GM21423 (cell line): ENCODE data around the gene STARD10.
A peak's percentile ranks its signal among the peaks of the same experiment; 100 is the strongest.

Experiments
- ATAC-seq: cut with Tn5 transposase; IDR thresholded peaks from one replicate; pipeline ENCODE4 v1.9.1; 2021; ENCODE audit warnings: mild to moderate bottlenecking, moderate library complexity; ENCODE audit not compliant: unreplicated experiment

The STARD10 gene

DNA sequence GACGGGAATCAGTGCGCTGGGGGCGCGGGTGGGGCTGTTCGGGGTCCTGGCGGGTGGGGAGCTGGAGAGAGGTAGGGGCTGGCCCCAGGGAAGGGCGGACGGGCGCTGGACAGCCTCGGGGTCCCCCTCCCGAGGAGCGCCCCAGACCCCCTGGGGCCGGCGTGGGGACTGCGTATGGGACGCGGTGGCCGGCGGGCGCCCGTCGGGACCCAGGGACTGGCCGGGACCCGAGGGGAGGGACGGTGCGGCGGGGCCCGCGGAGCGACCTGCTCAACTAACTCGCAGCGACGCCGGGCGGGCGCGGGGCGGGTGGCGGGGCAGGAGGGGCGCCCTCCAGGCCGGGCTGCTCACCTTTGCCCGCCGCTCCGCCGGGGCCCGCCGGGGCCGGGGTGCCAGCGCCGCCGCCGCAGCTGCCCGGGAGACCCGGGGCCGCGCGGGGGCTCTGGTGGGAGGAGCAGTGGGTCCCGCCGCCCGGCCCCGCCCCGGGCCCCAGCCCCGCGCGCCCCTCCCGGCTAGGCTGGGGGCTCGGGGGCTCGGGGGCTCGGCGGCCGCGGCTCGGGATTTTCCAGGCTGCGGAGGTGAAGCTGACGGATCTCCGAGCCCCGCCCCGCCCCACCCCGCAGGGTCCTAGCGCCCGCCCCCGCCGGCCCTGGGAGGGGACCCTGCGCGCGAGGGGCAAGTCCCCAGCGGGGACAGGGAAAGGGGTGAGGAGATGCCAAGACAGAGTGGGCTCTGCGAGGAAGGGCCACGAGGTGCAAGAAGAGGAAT lies 12.3 kb downstream of the STARD10 start:
- peak; percentile 50 for ATAC-seq

DNA sequence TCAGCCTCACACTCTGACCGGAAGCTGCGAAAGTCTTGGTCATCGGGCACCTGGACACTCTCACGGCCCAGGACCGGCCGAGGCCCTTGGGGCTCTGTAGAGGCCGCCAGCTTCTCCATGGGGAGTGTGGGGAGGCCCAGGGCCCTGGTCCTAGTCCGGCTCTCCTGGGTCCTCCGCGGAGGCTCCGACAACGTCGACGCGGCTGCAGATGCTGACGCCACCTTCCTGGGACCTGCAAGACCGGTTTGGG lies 12.9 kb downstream of the STARD10 start:
- ATAC-seq: no peak

DNA sequence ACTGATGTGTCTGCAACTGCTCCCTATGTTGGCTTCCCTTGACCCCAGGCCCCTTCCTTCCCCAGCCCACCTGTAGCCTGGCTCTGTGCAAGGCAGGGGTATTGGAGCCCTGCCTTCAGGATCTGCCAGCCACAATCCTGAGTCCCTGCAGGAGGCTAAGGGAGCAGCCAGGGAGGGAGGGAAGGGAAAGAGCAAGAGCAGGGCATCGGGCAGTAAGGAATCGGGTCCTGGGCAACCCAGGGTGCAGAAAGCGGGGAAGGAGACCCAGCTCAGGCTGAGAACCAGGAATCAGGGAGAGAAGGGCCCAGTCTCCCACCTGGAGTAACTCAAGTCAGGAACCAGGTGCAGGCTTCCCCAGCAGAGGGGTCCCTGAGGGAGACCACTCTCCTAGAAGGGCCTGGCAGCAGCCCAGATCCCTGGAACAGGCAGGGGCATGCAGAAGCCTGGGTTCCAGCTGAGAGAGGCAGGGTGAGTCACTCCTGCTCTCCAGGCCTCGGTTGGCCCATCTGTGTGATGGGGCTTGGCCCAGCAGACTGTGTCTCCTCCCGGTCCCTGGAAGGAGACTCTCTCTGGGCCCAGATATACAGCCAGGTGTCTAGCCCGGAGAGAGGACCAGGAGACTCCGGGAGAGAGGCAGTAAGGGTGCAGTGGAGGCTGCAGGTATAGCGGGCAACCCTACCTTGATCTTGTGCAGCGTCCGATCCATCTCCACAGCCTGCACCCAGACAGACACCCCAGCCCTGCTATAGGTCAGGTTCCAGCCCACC lies 13.4 kb downstream of the STARD10 start:
- no peak for ATAC-seq

DNA sequence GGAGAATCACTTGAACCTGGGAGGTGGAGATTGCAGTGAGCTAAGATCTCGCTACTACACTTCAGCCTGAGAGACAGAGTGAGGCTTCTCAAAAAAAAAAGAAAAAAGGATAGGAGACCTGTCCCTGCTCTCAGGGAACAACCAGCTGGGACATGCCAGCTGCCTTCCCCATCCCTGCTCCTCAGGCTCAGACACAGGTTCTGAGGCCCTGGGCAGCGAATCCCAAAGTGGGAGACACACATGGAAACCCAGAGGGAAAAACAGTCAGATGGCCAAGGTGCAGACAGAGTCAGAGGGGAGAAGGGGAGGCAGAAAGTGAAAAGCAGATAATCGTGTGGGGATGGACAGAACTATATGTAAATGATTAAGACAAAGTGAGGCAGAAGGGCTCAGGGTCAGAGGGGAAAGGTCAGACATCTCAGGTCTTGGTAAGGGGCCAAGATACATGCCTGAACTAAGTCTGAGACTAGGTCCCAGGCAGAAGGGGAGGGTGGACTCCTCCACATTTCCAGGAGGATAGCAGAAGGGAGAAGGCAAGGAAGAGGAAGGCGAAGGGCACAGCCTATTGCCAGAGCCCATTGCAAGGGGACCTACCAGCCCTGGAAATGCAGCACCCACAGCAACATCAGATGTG lies 14.2 kb downstream of the STARD10 start:
- no peak for ATAC-seq

DNA sequence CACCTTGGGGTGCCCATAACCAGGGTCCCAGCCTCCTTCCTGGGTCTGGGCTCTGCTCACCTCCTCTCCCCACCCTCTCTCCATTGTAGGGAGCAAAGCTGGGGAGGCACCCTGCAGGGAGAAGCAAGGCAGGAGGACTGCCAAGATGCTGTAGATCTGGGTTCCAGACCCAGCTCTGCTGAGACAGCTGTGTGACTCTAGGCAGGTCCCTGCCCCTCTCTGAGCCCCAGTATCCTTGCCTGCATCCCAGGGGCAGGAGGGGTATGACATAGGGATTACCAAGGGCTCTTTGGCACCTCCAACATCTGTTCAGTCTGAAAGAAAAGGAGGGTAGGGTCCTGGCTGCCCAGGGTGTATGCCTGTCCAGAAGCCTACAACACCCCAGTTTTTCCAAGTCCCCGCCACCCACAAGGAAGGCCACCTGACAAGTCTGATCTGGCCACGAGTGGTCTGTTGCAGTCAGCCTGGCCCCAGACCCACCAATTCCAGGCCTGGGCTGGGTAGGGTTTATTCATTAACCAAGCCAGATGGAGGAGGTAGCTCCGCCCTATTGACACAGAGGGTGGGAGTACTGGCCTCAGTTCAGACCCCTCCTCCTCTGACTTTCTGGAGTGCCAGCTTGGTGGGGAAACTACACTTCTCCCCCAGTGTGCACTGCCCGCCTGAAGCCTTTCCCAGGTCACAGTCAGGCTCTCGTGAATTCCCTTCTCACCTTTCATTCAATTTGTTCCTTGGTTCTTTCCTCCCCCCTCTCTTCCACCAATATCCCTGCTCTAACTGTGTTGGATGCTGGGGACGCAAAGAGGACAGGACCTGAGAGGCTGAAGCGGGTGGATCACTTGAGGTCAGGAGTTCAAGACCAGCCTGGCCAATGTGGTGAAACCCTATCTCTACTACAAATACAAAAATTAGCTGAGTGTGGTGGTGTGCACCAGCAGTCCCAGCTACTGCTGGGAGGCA lies 15.0 kb downstream of the STARD10 start:
- ATAC-seq: no peak

DNA sequence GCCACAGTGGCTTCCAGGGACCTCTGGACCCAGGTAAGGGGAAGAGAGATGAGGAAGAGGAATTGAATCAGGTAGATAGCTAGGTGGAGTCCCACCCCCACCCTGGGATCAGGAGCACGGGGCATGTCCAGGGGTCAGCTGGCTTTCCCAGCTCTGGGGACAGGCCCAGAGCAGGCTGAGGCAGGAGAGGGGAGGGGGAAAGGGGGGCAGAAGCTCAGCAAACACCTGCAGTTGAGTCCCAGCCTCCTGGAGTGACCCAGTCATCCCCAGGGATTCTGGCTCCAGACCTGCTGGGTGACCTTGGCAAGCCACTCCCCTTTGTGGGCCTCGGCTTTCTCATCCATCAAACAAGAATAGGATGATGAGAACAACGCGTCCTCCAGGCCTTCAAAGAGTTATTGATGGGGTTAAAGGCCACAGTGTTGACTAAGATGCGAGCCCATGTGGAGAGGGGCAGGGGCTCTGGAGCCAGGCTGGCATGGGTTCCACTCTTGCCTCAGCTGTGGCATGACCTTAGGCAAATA lies 16.0 kb downstream of the STARD10 start:
- ATAC-seq: no peak

DNA sequence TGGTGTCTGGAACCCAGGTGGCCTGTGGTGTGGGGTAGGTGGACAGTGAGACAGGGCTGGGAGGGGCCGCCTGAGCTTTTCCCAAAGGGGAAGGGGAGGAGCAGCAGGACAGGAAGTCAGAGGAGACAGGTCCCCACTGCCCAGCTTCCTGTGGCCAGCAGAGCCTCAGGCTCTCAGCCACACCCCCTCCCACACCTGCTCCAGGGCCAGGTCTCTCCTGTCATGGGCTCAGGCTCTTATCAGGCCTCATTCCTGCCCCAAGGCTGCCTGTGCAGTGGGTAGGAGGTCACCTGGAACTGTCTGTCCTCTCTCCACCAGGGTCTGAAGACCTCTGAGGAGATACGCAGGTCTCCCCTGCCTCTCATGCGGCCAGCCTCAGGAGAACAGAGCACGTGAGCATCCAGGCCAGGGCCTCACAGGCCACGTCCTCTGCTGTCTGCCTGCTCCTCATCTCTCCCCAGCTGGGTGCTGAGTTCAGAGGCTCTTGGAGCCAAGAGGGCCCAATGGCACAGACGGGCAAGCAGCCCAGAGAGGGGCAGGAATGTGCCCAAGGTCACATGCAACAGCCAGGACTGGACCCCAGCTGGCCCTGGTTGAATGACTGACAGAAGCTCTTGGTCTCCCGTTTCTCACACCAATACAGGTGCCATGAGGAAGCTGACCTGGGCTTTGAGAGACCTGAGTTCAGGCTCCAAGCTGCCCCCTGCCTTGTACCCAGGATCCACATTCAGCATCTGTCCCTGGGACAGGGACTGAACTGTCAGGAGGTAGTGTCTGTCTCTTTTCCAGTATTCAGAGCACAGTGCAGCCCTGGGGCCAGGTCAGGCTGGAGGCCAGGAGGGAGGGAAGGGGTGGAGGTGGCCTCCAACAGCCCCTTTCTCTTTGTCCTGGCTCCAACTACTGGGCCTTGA lies 16.7 kb downstream of the STARD10 start:
- ATAC-seq: no peak

DNA sequence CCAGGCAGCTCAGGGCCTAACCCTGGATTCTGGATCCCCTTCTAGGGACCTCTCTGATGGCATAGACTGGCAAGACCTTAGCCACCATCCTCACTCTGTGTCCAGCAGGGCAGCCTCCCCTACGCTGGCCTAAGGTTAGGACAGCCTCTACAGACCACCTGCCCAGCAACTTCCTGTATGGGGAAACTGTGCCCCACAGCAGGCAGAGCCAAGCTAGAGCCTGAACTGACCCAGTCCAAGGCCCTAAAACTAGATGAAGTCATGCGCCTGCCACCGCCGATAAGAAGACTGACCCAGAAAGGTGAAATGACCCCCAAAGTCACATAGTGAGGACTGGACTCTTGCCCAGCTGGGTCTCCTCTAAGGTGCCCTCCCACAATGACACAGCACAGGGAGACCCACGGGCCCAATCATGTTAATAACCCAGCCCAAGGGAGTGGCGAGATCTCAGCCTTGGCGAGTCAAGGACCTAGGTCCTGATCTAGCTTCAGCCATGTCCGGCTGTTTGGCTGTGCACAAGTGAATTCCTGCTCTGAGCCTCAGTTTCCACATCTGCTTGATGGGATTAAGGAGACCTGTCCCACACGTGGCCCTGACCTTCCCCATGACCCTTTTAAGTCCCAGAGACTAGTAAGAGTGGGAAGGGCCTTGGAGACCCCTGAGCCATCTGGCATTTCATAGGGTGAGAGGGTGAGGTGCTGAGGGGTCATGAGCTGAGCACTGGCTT lies 17.6 kb downstream of the STARD10 start:
- no peak for ATAC-seq

DNA sequence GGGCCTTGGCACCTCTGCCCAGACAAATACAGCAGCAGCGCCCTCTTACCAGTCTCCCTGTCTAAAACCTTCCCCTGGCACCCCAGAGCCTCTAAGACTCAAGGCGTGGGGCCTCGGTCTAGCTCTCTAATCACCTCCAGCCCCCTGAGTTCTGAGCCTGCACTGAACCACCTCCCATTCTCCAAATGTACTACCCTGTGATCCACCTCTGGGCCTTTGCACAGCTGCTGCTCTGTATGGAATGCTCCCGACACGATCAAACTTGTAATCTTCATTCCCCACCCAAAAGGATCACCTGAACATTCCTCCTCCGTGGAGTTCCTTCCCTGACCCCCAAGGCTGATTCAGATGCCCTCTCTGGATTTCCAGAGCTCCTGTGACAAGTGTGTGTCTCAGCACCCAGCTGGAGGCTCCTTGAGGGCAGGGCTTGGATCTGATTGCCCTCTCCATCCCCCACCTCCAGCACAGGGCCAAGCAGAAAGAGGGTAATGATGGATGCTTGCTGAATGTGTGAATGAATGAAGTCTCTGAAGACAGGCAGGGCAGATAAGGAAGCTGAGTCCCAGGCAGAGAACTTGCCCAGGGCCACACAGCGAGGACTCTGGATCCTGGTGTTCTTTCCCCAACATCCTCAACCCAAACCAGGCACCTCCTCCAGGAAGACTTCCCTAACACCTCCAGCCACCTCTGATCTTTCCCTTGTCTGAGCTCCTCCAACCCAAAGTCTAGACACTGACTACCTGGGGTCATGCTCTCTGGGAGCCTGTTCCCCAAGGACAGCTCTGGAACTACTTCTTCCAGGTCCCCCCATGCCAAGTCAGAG lies 18.3 kb downstream of the STARD10 start:
- ATAC-seq: no peak

DNA sequence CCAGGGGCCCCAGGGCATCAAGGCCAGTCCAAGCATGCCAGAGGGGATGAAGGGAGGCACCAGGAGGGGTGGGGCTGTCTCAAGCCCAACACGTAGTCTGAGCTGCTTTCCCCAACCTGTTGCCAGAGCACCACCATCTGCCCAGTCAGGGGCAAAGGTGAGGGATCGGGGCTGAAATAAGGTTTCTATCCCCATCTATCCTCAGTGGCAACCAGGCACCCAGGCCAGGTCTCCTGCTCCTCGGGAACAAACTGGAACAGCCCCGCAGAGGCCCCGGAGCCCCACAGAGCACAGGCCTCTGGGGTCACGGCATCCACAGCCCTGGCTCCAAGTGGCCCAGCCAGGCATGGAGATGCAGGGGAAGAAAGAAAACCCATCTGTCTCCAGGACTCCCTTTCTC lies 19.3 kb downstream of the STARD10 start:
- ATAC-seq: no peak

DNA sequence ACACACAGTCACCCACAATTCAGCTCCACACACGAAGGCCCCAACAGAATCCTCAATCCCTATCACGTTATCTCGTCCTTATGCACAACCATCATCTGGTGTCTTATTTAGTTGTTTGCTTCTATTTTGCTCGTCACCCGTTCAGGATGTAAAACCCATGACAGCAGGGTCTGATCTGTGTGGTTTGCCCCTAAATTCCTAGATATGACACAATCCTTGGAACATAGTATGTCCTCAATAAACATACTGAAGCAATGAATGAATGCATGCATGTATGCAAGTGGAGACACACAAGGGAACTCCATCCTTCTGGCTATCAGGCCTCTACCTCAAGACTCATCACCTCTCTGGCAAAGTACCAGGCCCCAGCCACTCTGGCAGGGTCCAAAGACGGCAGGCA lies 20.2 kb downstream of the STARD10 start:
- no peak for ATAC-seq

DNA sequence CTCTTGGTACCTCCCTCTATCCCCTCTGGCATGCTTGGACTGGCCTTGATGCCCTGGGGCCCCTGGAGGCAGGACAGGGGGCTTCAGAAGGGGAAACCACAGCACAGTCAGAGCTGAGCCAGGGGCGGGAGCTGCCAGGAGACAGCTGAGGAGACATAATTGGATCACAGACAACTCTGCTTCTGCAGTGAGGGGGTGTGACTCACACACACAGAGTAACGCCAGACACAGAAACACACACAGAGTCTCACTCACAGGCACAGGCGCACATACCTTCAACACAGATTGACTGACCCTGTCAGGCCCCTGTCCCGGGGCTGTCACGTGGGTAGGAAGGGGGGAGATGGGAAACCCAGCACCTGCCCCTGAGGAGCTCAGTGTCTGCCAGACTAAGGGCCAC lies 20.6 kb downstream of the STARD10 start:
- ATAC-seq: no peak

DNA sequence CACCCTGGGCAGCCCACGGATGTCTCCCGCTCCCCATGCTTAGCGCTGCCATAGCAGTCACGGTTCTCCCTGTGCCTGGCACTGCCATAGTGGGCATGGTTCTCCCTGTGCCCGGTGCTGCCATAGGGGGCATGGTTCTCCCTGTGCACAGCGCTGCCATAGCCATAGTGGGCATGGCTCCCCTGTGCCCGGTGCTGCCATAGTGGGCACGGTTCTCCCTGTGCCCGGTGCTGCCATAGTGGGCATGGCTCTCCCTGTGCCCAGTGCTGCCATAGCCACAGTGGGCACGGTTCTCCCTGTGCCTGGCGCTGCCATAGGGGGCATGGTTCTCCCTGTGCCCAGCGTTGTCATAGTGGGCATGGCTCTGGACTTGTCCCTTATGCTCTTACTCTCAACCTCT lies 21.8 kb downstream of the STARD10 start:
- no peak for ATAC-seq

DNA sequence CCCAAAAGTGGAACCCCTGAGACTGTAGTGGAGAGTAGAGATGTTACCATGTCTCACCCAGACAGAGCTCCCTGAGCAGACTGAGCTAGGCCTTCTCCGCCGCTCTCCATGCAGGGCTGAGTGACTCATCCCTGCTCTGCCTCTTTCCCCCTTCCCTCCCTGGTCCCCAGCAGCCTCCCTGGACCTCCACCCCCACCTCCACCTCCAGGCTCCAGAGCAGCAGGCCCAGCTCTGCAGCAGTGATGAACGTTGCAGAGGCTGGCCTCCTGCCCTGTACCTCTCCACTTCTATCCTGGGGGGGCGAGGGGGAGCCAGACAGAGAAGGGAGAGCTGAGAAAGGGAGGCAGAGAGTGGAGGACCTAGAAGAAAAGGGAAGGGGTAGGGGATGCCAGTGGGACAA lies 22.3 kb downstream of the STARD10 start:
- ATAC-seq: no peak

DNA sequence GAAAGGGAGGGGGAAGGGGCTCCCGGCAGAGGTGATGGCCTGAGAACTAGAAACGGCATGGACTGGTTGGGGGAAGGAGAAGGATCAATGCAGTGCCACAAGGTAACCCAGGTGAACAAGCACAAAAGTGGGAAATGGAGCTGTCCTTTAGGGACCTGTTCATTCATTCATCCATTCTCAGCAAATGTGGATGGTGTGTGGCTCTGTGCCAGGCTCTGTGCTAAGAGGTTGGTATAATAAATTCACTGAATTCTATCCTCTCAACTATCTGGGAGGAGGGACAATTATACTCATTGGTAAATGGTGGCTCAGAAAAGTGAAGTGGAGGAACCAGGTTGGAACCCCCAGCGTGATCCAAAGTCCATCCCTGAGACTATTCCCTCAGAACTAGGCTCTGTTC lies 23.0 kb downstream of the STARD10 start:
- ATAC-seq: no peak

DNA sequence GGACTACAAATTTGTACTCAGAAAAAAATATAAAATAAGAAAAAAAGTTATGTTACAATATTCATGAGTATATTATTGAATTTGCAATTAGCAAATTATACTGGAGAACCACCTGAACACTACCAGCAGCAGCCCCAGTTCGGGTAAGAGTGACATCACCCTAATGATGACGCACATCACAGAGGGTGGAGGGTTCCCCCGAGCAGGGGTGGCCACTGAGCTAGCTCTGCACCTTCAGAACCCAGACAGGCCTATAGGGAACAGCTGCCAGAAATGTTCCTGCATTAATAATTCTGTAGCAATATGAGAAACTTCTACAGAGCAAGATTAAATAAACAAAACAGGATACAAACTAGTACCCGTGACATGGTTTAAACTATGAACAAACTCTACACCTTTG lies 24.2 kb downstream of the STARD10 start:
- ATAC-seq: no peak

DNA sequence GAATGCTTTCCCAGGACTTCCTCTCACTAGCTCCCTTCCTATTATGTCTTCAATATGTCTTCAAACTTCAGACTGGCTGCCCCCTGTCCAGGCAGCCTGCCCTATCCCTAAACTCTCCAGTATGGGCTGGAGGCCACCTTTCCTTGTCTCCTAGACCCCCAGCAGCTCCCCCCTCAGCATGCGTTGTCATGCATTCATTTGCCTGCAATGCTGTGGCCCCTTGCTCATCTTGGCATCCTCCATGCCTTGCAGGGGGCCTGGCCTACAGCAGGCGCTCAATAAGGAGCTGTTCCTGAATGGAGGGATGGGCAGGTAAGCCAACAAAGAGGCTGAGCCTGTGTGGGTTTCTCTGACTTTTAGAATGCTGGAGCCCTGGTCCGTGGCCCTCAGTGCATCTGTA lies 25.3 kb downstream of the STARD10 start:
- no peak for ATAC-seq
